SK-N-SH (cell line): ENCODE data around the gene ITPRID1. TPM values are rescaled to one million over a fixed set of nuclear protein-coding genes. Genes with fewer than 3 reads are reported as not detected.

Experiments used
- CTCF ChIA-PET: fragments of 300-600, 350-600 bp; formaldehyde crosslinking; extraction: SDS; loops from one replicate; lab custom pipeline; 2021; lab: Yijun Ruan, JAX
- POLR2A ChIA-PET: fragments of 350-600 bp; sonication (Branson Sonifier 250); formaldehyde crosslinking; extraction: SDS; loops from one replicate; lab custom pipeline; 2020; ENCODE audit warnings: antibody characterized with exemption, inconsistent platforms; lab: Yijun Ruan, JAX
- DNase-seq: peaks from one replicate; pipeline ENCODE4 v3.0.0; 2012
- H2AFZ ChIP-seq: fragments of 200-600 bp; sonication (generic); 2 replicates; pipeline ENCODE4 v1.8.1; 2016; ENCODE audit warnings: antibody characterized with exemption, mild to moderate bottlenecking, low read depth
- H3F3A ChIP-seq: fragments of 200-600 bp; sonication (generic); replicated peaks from 2 replicates; pipeline ENCODE3; 2016; ENCODE audit warnings: antibody characterized with exemption, mild to moderate bottlenecking; ENCODE audit not compliant: insufficient read depth
- H3K27ac ChIP-seq, 2 experiments: fragments of 200-500 bp in 1 of 2; fragments of 200-600 bp in 1 of 2; sonication (Bioruptor generic) in 1 of 2; sonication (generic), shearing (Covaris generic) in 1 of 2; 2 replicates each; pipeline versions ENCODE4 v1.5.1 to v1.6.1; 2014 to 2016; ENCODE audit warnings: low read depth in 2 of 2, inconsistent platforms in 1 of 2, low read length in 1 of 2, mild to moderate bottlenecking in 1 of 2, mixed read lengths in 1 of 2
- H3K27me3 ChIP-seq: fragments of 200-600 bp; sonication (generic), shearing (Covaris generic); 2 replicates; pipeline ENCODE4 v1.6.1; 2016; ENCODE audit warnings: mixed run types; ENCODE audit not compliant: insufficient read depth
- H3K36me3 ChIP-seq, 2 experiments: fragments of 200-500 bp in 1 of 2; fragments of 200-600 bp in 1 of 2; sonication (Bioruptor generic) in 1 of 2; sonication (generic) in 1 of 2; replicated peaks in 1 of 2; 2 replicates each; pipeline versions ENCODE3 to v1.5.1; 2014 to 2016; ENCODE audit warnings: low read length in 1 of 2, mild to moderate bottlenecking in 1 of 2; ENCODE audit not compliant: insufficient read depth in 2 of 2, control insufficient read depth in 1 of 2
- H3K4me1 ChIP-seq, 2 experiments: fragments of 200-500 bp in 1 of 2; fragments of 200-600 bp in 1 of 2; sonication (Bioruptor generic) in 1 of 2; sonication (generic), shearing (Covaris generic) in 1 of 2; 2 replicates each; pipeline versions ENCODE4 v1.5.1 to v1.6.1; 2014 to 2016; ENCODE audit warnings: low read depth in 1 of 2, low read length in 1 of 2, mixed run types in 1 of 2; ENCODE audit not compliant: insufficient read depth in 2 of 2, control insufficient read depth in 1 of 2
- H3K4me2 ChIP-seq: fragments of 200-600 bp; sonication (generic), shearing (Covaris generic); 2 replicates; pipeline ENCODE4 v1.6.1; 2017; ENCODE audit warnings: mixed run types
- H3K4me3 ChIP-seq, 2 experiments: fragments of 200-500 bp in 1 of 2; fragments of 200-600 bp in 1 of 2; sonication (Bioruptor generic) in 1 of 2; sonication (generic), shearing (Covaris generic) in 1 of 2; 2 replicates each; pipeline versions ENCODE4 v1.5.1 to v1.8.1; 2014 to 2016; ENCODE audit warnings: low read depth in 2 of 2, inconsistent platforms in 1 of 2, low read length in 1 of 2, mild to moderate bottlenecking in 1 of 2, mixed read lengths in 1 of 2, moderate library complexity in 1 of 2
- H3K79me2 ChIP-seq: fragments of 200-600 bp; sonication (generic); 2 replicates; pipeline ENCODE4 v1.8.1; 2017; ENCODE audit warnings: mild to moderate bottlenecking; ENCODE audit not compliant: insufficient read depth
- H3K9ac ChIP-seq: fragments of 200-600 bp; sonication (generic); 2 replicates; pipeline ENCODE4 v1.6.1; 2017; ENCODE audit warnings: mixed run types
- H3K9me2 ChIP-seq: fragments of 200-600 bp; sonication (generic); 2 replicates; pipeline ENCODE4 v1.6.1; 2017; ENCODE audit warnings: mixed run types
- H3K9me3 ChIP-seq: fragments of 200-600 bp; sonication (generic); 2 replicates; pipeline ENCODE4 v1.6.1; 2017; ENCODE audit warnings: mixed run types, mild to moderate bottlenecking, moderate library complexity
- H4K20me1 ChIP-seq: fragments of 200-600 bp; sonication (generic); 2 replicates; pipeline ENCODE4 v1.6.1; 2017; ENCODE audit warnings: mild to moderate bottlenecking, mixed run types; ENCODE audit not compliant: insufficient read depth
- CHD2 ChIP-seq: fragments of 150-350 bp; IDR thresholded peaks from 2 replicates; pipeline ENCODE4 v1.6.1; 2018; ENCODE audit warnings: low read length; ENCODE audit not compliant: partially characterized antibody
- CTCF ChIP-seq: fragments of 200-600 bp; sonication (generic); IDR thresholded peaks from 2 replicates; pipeline ENCODE4 v1.6.1; 2017; ENCODE audit warnings: antibody characterized with exemption, mild to moderate bottlenecking, moderate library complexity
- EP300 ChIP-seq, 2 experiments: IDR thresholded peaks; 2 replicates each; pipeline versions ENCODE4 v1.4.0 to v1.6.1; 2012; ENCODE audit warnings: borderline replicate concordance in 1 of 2, low read depth in 1 of 2, low read length in 1 of 2
- FOSL2 ChIP-seq: IDR thresholded peaks from 2 replicates; pipeline ENCODE4 v1.4.0; 2012; ENCODE audit warnings: low read depth, mild to moderate bottlenecking, moderate library complexity, borderline replicate concordance
- FOXM1 ChIP-seq: IDR thresholded peaks from 2 replicates; pipeline ENCODE4 v1.4.0; 2012; ENCODE audit warnings: low read depth, mild to moderate bottlenecking
- GABPA ChIP-seq: IDR thresholded peaks from 2 replicates; pipeline ENCODE4 v1.4.0; 2012; ENCODE audit warnings: low read depth, mild to moderate bottlenecking
- IRF3 ChIP-seq: fragments of 150-350 bp; IDR thresholded peaks from 2 replicates; pipeline ENCODE4 v1.6.1; 2016; ENCODE audit warnings: mild to moderate bottlenecking, low read depth, low read length
- MEF2A ChIP-seq: IDR thresholded peaks from 2 replicates; pipeline ENCODE4 v1.4.0; 2012; ENCODE audit warnings: low read depth, borderline replicate concordance
- MXI1 ChIP-seq: IDR thresholded peaks from 2 replicates; pipeline ENCODE4 v1.6.1; 2012; ENCODE audit warnings: mild to moderate bottlenecking, low read depth, low read length, improper control_type of control experiment
- NFIC ChIP-seq: IDR thresholded peaks from 2 replicates; pipeline ENCODE4 v1.4.0; 2012; ENCODE audit warnings: borderline replicate concordance
- NRF1 ChIP-seq: IDR thresholded peaks from 2 replicates; pipeline ENCODE4 v1.6.1; 2012; ENCODE audit warnings: low read depth, mild to moderate bottlenecking, low read length
- POLR2AphosphoS5 ChIP-seq: IDR thresholded peaks from 2 replicates; pipeline ENCODE4 v1.6.1; 2012; ENCODE audit warnings: low read depth, low read length
- REST ChIP-seq: IDR thresholded peaks from 2 replicates; pipeline ENCODE4 v1.6.1; 2012; ENCODE audit warnings: mild to moderate bottlenecking, low read depth, low read length, moderate library complexity
- RFX5 ChIP-seq: IDR thresholded peaks from 2 replicates; pipeline ENCODE4 v1.6.1; 2012; ENCODE audit warnings: mild to moderate bottlenecking, improper control_type of control experiment, low read length
- RXRA ChIP-seq: IDR thresholded peaks from 2 replicates; pipeline ENCODE4 v1.4.0; 2012; ENCODE audit warnings: low read depth, mild to moderate bottlenecking, borderline replicate concordance
- SIN3A ChIP-seq: IDR thresholded peaks from 2 replicates; pipeline ENCODE4 v1.6.1; 2012; ENCODE audit warnings: low read depth, mild to moderate bottlenecking, low read length, moderate library complexity, borderline replicate concordance
- SMC3 ChIP-seq: IDR thresholded peaks from 2 replicates; pipeline ENCODE4 v1.6.1; 2012; ENCODE audit warnings: low read depth, low read length, improper control_type of control experiment
- TAF1 ChIP-seq: IDR thresholded peaks from 2 replicates; pipeline ENCODE4 v1.6.1; 2012; ENCODE audit warnings: low read depth, mild to moderate bottlenecking, low read length, moderate library complexity, borderline replicate concordance
- ZBTB33 ChIP-seq: IDR thresholded peaks from 2 replicates; pipeline ENCODE4 v1.4.0; 2012; ENCODE audit warnings: low read depth, borderline replicate concordance
- WGBS: methylation state at CpG from one replicate; pipeline ENCODE4 v1.1.6; 2017; ENCODE audit warnings: low lambda C conversion rate; 5-methylcytosine and 5-hydroxymethylcytosine counted together
- polyA plus RNA-seq, 3 experiments: library from polyadenylated mRNA; depleted of rRNA; stranded (reverse); fragments of >200 nt; gene quantifications; 2 replicates each; pipeline ENCODE4 v1.2.3, GENCODE V29; 2012

Gene ITPRID1
- polyA plus RNA-seq, 1 of the 3 experiments (the other 2 are of a cell fraction), result not detected

GRCh38 chr7:31494421-31494820, 19.5 kb upstream of the ITPRID1 start:
- no peak for TF ChIP-seq EP300 (IDR thresholded peaks at IDR 0.05; ENCODE audit: borderline replicate concordance in 1 of 2, low read depth in 1 of 2, low read length in 1 of 2)
- TF ChIP-seq NFIC, result no peak
- TF ChIP-seq FOXM1, result no peak
- no peak for TF ChIP-seq GABPA
- TF ChIP-seq CTCF, result no peak
- no peak for TF ChIP-seq FOSL2
- TF ChIP-seq ZBTB33, result no peak
- TF ChIP-seq POLR2AphosphoS5, result no peak
- TF ChIP-seq MXI1, result no peak
- TF ChIP-seq NRF1, result no peak
- TF ChIP-seq, all 33 proteins: peak for 0
- Histone ChIP-seq H3K79me2 (no peaks in the 10 kb centered on the region), H3K36me3 (no peaks in the 10 kb centered on the region), H3K9me2 (no peaks in the 10 kb centered on the region), H3K27ac (no peak overlapping the region), H4K20me1 (no peaks in the 10 kb centered on the region), H3K4me3 (no peak overlapping the region), H3K4me1 (no peaks in the 10 kb centered on the region), H3K9me3 (no peaks in the 10 kb centered on the region), H2AFZ (no peak overlapping the region), H3K4me2 (no peak overlapping the region), H3F3A (no peaks in the 10 kb centered on the region), H3K9ac (no peak overlapping the region), H3K27me3 (peaks cover 18% of the 10 kb centered on the region; the same call in 1 of the 2 replicates)
- CTCF ChIA-PET, result interaction anchor here (1.1 to 2.9 kb wide), 3 partner anchors 52 to 360 kb away, joined by 3 to 7 read pairs (median 3); no protein-coding TSS in a partner anchor
- DNase-seq, result no peak
- 2% methylated on average over 5 of the region's 5 CpGs for WGBS
- POLR2A ChIA-PET, result no interaction called here

- Histone ChIP-seq H3K4me2 (no peak overlapping the region), H3K9ac (no peak overlapping the region), H3K9me2 (no peaks in the 10 kb centered on the region), H3K9me3 (no peaks in the 10 kb centered on the region), H3K27ac (no peak overlapping the region), H2AFZ (no peak overlapping the region), H3K36me3 (no peaks in the 10 kb centered on the region), H3K4me3 (no peak overlapping the region), H3K79me2 (no peaks in the 10 kb centered on the region), H3K27me3 (peaks cover 6% of the 10 kb centered on the region; the same call in 1 of the 2 replicates), H4K20me1 (no peaks in the 10 kb centered on the region), H3K4me1 (no peaks in the 10 kb centered on the region), H3F3A (no peaks in the 10 kb centered on the region)
- CTCF ChIA-PET, result no interaction called here
- WGBS, result 5% methylated on average over 3 of the region's 3 CpGs
- POLR2A ChIA-PET, result no interaction called here
- no peak for DNase-seq
- no peak for TF ChIP-seq CHD2
- TF ChIP-seq POLR2AphosphoS5, result no peak
- TF ChIP-seq SMC3, result no peak
- no peak for TF ChIP-seq TAF1
- no peak for TF ChIP-seq RXRA
- no peak for TF ChIP-seq SIN3A
- TF ChIP-seq REST, result no peak
- no peak for TF ChIP-seq MEF2A
- no peak for TF ChIP-seq IRF3
- no peak for TF ChIP-seq RFX5
- no peak for TF ChIP-seq EP300 (IDR thresholded peaks at IDR 0.05; ENCODE audit: borderline replicate concordance in 1 of 2, low read depth in 1 of 2, low read length in 1 of 2)
- TF ChIP-seq FOXM1, result no peak
These were observed 18.2 kb upstream of the ITPRID1 start for GRCh38 chr7:31495653-31496052.
